ENCODE data around the gene ROR1. TPM values are rescaled to one million over a fixed set of nuclear protein-coding genes. Genes with fewer than 3 reads are reported as not detected.

Gene ROR1
- total and polyA plus RNA-seq, 2 donors (not counting 3 experiments of a cell fraction or from before 2014, with no cell fraction given) = 2.6 to 3.5 TPM

DNA sequence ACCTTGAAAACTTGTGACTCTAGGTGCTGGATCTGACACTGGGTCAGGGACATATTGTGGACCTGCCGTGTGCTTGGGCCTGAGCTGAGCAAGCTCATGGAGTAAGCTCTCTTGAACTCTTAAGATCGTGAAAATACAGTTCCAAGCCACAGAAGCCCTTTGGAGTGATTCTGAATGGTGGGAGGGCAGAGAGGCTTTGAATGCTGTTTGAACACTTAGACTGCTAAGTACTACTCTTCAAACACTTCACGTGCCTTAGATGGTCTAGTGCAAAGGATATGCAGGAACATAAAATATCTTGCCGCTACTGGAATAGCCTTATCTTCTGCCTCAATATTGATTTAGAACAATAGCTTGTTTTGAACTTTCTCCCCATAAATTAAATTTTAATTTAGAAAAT is 21.6 kb downstream of the ROR1 start:
- intact Hi-C loops (cut with micrococcal nuclease) = no loop called here
- no TSS peak for BruUV-seq (replicated peaks)
- Histone ChIP-seq H3K36me3 (ENCODE audit: control insufficient read depth in 2 of 2, extremely low read depth in 1 of 2, insufficient read depth in 2 of 2, low read length in 2 of 2) (no peaks in the 10 kb centered on the region), H3K27me3 (ENCODE audit: control insufficient read depth in 2 of 2, insufficient read depth in 2 of 2, low read length in 2 of 2) (no peaks in the 10 kb centered on the region), H2AFZ (ENCODE audit: low read depth, low read length) (no peak overlapping the region), H3K9me1 (replicated peaks; ENCODE audit: control insufficient read depth, extremely low read depth, insufficient read depth, low read length) (no peaks in the 10 kb centered on the region), H4K20me1 (replicated peaks; ENCODE audit: control insufficient read depth, extremely low read depth, insufficient read depth, low read length) (no peaks in the 10 kb centered on the region), H3K79me2 (ENCODE audit: control insufficient read depth, insufficient read depth, low read length) (no peaks in the 10 kb centered on the region), H3K9ac (replicated peaks; ENCODE audit: extremely low read depth, insufficient read depth, low read length) (no peak overlapping the region), H3K9me3 (replicated peaks; ENCODE audit: control insufficient read depth, insufficient read depth, low read length) (no peaks in the 10 kb centered on the region), H3K4me2 (ENCODE audit: insufficient read depth, low read length) (no peak overlapping the region), H3K27ac (ENCODE audit: insufficient read depth, low read depth, low read length) (no peak overlapping the region), H3K4me1 (ENCODE audit: control insufficient read depth, extremely low read depth, insufficient read depth, low read length) (no peaks in the 10 kb centered on the region), H3K4me3 (replicated peaks in 1 of 3; ENCODE audit: insufficient read depth in 1 of 3, low read depth in 1 of 3, low read length in 3 of 3) (no peak overlapping the region)
- POLR2A ChIA-PET = no interaction called here
- TF ChIP-seq FOS (IDR thresholded peaks at IDR 0.05; ENCODE audit: borderline replicate concordance, insufficient read depth, low read length) (no peak), JUN (IDR thresholded peaks at IDR 0.05; ENCODE audit: borderline replicate concordance, insufficient read depth, insufficient read length, low read depth) (no peak), MYC (IDR thresholded peaks at IDR 0.05; ENCODE audit: low read depth, low read length) (no peak), POLR2A (IDR thresholded peaks at IDR 0.05; ENCODE audit: low read depth, low read length) (no peak), GATA2 (IDR thresholded peaks at IDR 0.05; ENCODE audit: insufficient read depth, insufficient read length, low read depth, low read length) (no peak)
- TF ChIP-seq, protein P1, sequence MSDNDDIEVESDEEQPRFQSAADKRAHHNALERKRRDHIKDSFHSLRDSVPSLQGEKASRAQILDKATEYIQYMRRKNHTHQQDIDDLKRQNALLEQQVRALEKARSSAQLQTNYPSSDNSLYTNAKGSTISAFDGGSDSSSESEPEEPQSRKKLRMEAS (IDR thresholded peaks at IDR 0.05; ENCODE audit: insufficient read depth, insufficient read length) = no peak
- CTCF ChIA-PET = interaction anchor here (1.3 kb wide), 1 partner anchor 103 kb away, joined by 4 read pairs; no protein-coding TSS in a partner anchor
- no peak for DNase-seq (ENCODE audit: low read depth, low spot score)
- FAIRE-seq = no peak
- dilution Hi-C loops (cut with MboI; ENCODE audit: extremely low pct_ligation_motif_present, low sequenced_read_pairs) = no loop called here

DNA sequence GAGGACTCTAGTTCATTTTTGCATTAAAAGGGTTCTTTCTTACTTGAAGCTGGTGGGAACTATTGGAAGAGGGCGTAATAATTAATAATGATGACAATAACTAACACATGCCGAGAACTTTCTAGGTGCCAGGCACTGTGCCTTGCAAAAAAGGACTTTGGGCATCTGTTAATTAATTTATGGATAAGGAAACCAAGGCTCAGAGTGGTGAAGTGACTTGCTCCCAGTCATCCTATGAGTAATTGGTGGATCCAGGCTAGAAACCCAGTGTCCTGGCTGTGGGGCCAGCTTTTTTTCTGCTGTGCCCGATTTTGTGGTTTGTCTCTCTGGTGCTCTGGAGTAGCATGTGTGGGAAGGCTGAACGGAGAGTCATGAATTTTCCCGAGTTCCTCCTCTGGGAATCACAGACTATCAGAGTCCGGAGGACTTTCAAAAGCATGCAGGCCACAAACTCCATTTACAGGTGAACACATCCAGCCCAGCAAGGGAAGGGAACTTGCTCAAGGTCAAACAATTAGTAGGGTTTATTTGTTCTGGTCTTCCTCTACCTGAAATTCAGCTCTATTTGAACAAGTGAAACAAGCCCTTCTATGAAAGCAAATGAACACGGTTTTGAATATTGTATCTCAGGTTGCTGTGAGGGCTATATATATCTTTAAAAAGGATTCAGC is 23.4 kb downstream of the ROR1 start:
- H3K27me3 ChIP-seq (ENCODE audit: control insufficient read depth in 2 of 2, insufficient read depth in 2 of 2, low read length in 2 of 2) = no peaks in the 10 kb centered on the region
- H3K36me3 ChIP-seq (ENCODE audit: control insufficient read depth in 2 of 2, extremely low read depth in 1 of 2, insufficient read depth in 2 of 2, low read length in 2 of 2) = no peaks in the 10 kb centered on the region
- no peak for FAIRE-seq
- no peaks in the 10 kb centered on the region for H4K20me1 ChIP-seq (replicated peaks; ENCODE audit: control insufficient read depth, extremely low read depth, insufficient read depth, low read length)
- no peak overlapping the region for H3K4me3 ChIP-seq (replicated peaks in 1 of 3; ENCODE audit: insufficient read depth in 1 of 3, low read depth in 1 of 3, low read length in 3 of 3)
- H3K79me2 ChIP-seq (ENCODE audit: control insufficient read depth, insufficient read depth, low read length) = no peaks in the 10 kb centered on the region
- no TSS peak for BruUV-seq (replicated peaks)
- H3K4me2 ChIP-seq (ENCODE audit: insufficient read depth, low read length) = no peak overlapping the region
- no peak overlapping the region for H3K27ac ChIP-seq (ENCODE audit: insufficient read depth, low read depth, low read length)
- no peak overlapping the region for H3K9ac ChIP-seq (replicated peaks; ENCODE audit: extremely low read depth, insufficient read depth, low read length)
- ChIA-PET CTCF (interaction anchor here (1.7 kb wide), 1 partner anchor 340 kb away, joined by 6 read pairs; no protein-coding TSS in a partner anchor), POLR2A (no interaction called here)
- dilution Hi-C loops (cut with MboI; ENCODE audit: extremely low pct_ligation_motif_present, low sequenced_read_pairs) (no loop called here), intact Hi-C loops (cut with micrococcal nuclease) (no loop called here)
- TF ChIP-seq, protein P1 (IDR thresholded peaks at IDR 0.05; ENCODE audit: insufficient read depth, insufficient read length) = no peak
- TF ChIP-seq, protein P2, sequence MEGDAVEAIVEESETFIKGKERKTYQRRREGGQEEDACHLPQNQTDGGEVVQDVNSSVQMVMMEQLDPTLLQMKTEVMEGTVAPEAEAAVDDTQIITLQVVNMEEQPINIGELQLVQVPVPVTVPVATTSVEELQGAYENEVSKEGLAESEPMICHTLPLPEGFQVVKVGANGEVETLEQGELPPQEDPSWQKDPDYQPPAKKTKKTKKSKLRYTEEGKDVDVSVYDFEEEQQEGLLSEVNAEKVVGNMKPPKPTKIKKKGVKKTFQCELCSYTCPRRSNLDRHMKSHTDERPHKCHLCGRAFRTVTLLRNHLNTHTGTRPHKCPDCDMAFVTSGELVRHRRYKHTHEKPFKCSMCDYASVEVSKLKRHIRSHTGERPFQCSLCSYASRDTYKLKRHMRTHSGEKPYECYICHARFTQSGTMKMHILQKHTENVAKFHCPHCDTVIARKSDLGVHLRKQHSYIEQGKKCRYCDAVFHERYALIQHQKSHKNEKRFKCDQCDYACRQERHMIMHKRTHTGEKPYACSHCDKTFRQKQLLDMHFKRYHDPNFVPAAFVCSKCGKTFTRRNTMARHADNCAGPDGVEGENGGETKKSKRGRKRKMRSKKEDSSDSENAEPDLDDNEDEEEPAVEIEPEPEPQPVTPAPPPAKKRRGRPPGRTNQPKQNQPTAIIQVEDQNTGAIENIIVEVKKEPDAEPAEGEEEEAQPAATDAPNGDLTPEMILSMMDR (IDR thresholded peaks at IDR 0.05; ENCODE audit: extremely low read depth in 1 of 2, insufficient read depth in 1 of 2, low read depth in 1 of 2, low read length in 2 of 2) = no peak
- TF ChIP-seq JUN (IDR thresholded peaks at IDR 0.05; ENCODE audit: borderline replicate concordance, insufficient read depth, insufficient read length, low read depth) (no peak), EZH2 (IDR thresholded peaks at IDR 0.05; ENCODE audit: borderline replicate concordance, low read depth, low read length, severe bottlenecking) (no peak), MYC (IDR thresholded peaks at IDR 0.05; ENCODE audit: low read depth, low read length) (no peak), POLR2A (IDR thresholded peaks at IDR 0.05; ENCODE audit: low read depth, low read length) (no peak), POLR2AphosphoS5 (IDR thresholded peaks at IDR 0.05; ENCODE audit: insufficient read depth, low read depth, low read length) (no peak), GATA2 (IDR thresholded peaks at IDR 0.05; ENCODE audit: insufficient read depth, insufficient read length, low read depth, low read length) (no peak), FOS (IDR thresholded peaks at IDR 0.05; ENCODE audit: borderline replicate concordance, insufficient read depth, low read length) (no peak)
- DNase-seq (ENCODE audit: low read depth, low spot score) = no peak
- H3K9me1 ChIP-seq (replicated peaks; ENCODE audit: control insufficient read depth, extremely low read depth, insufficient read depth, low read length) = no peaks in the 10 kb centered on the region
- no peaks in the 10 kb centered on the region for H3K9me3 ChIP-seq (replicated peaks; ENCODE audit: control insufficient read depth, insufficient read depth, low read length)
- no peaks in the 10 kb centered on the region for H3K4me1 ChIP-seq (ENCODE audit: control insufficient read depth, extremely low read depth, insufficient read depth, low read length)
- no peak overlapping the region for H2AFZ ChIP-seq (ENCODE audit: low read depth, low read length)

Measured in endothelial cell of umbilical vein (primary cell).